Measurements from ENCODE around the gene OMP.

Gene OMP

DNA sequence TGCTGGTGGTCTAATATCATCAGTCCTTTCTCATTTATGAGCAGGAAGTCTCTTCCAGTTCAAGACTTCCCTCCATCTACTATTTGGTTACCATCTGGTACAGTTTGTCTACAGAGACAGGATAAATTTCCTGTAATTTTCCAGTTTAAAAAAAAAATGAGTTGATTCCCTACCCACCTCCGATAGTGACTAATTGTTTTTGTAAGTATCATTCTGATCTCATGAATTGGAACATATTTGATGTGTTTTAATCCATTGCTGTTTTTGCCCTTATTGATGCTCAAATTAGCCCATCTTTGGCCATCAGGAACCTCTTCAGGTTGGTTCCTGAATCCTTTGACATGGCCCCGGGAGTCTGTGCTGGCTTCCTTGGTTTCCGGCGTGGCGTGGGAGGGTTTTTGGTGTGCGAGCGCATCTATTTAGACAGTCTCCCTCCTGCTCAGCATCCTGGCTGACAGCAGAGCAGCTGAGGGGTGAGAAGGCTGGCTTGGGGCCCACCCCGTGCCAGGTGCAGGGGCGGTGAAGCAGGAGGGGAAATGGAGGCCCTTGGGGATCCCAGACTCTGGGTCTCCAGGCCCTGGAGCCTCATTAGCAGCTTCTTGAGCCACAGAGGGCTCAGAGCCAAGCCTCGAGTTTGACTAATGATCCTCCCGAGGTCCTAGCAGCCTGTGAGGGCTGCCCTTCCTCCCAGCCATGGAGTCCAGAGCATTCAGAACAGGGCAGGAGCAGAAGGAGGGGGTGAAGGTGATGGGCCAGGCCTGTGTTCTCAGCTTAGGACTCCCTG, 6.8 kb downstream of the OMP start:
- H4K20me1 ChIP-seq (ENCODE audit: insufficient read depth), result no peaks in the 10 kb centered on the region
- H3K9ac ChIP-seq, result no peak overlapping the region
- H3K4me1 ChIP-seq (ENCODE audit: low read depth, poor library complexity, severe bottlenecking), result no peaks in the 10 kb centered on the region
- no peaks in the 10 kb centered on the region for H3K36me3 ChIP-seq (ENCODE audit: insufficient read depth)
- no peak overlapping the region for H3K4me3 ChIP-seq (IDR thresholded peaks at IDR 0.05; ENCODE audit: insufficient read depth, low read depth, low read length)
- TF ChIP-seq, protein P1, sequence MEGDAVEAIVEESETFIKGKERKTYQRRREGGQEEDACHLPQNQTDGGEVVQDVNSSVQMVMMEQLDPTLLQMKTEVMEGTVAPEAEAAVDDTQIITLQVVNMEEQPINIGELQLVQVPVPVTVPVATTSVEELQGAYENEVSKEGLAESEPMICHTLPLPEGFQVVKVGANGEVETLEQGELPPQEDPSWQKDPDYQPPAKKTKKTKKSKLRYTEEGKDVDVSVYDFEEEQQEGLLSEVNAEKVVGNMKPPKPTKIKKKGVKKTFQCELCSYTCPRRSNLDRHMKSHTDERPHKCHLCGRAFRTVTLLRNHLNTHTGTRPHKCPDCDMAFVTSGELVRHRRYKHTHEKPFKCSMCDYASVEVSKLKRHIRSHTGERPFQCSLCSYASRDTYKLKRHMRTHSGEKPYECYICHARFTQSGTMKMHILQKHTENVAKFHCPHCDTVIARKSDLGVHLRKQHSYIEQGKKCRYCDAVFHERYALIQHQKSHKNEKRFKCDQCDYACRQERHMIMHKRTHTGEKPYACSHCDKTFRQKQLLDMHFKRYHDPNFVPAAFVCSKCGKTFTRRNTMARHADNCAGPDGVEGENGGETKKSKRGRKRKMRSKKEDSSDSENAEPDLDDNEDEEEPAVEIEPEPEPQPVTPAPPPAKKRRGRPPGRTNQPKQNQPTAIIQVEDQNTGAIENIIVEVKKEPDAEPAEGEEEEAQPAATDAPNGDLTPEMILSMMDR (conservative IDR thresholded peaks at IDR 0.05; ENCODE audit: low read depth, low read length), result no peak
- no peak overlapping the region for H3K4me2 ChIP-seq
- no peak overlapping the region for H3K27ac ChIP-seq
- no peak overlapping the region for H2AFZ ChIP-seq (ENCODE audit: low read depth)
- H3K27me3 ChIP-seq (ENCODE audit: insufficient read depth, low read depth), result no peaks in the 10 kb centered on the region
- no peaks in the 10 kb centered on the region for H3K79me2 ChIP-seq (ENCODE audit: insufficient read depth, low read depth)

DNA sequence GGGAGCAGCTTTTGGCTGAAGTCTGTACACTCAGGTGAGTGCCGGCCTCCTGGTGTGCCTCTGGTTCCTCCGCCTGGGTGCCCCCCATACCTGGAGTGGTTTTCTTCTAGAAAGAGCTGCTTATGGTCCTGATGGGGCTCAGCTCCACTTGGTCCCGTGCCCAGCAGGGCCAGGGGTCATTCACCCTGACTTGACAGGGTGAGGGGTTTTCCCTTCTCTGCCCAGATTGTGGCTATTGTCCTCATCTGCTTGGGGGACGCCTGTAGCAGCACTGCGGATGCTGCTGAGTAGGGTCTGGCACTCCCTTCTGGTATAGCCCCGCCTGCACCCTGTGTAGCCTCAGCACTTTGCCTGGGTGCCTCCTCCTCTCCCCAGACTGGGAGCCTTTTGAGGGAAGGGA, 8.2 kb downstream of the OMP start:
- H2AFZ ChIP-seq (ENCODE audit: low read depth), result no peak overlapping the region
- H3K4me2 ChIP-seq, result no peak overlapping the region
- no peak overlapping the region for H3K27ac ChIP-seq
- no peaks in the 10 kb centered on the region for H4K20me1 ChIP-seq (ENCODE audit: insufficient read depth)
- no peaks in the 10 kb centered on the region for H3K4me1 ChIP-seq (ENCODE audit: low read depth, poor library complexity, severe bottlenecking)
- TF ChIP-seq, protein P1 (conservative IDR thresholded peaks at IDR 0.05; ENCODE audit: low read depth, low read length), result no peak
- H3K27me3 ChIP-seq (ENCODE audit: insufficient read depth, low read depth), result no peaks in the 10 kb centered on the region
- H3K4me3 ChIP-seq (IDR thresholded peaks at IDR 0.05; ENCODE audit: insufficient read depth, low read depth, low read length), result no peak overlapping the region
- no peak overlapping the region for H3K9ac ChIP-seq
- no peaks in the 10 kb centered on the region for H3K79me2 ChIP-seq (ENCODE audit: insufficient read depth, low read depth)
- no peaks in the 10 kb centered on the region for H3K36me3 ChIP-seq (ENCODE audit: insufficient read depth)

DNA sequence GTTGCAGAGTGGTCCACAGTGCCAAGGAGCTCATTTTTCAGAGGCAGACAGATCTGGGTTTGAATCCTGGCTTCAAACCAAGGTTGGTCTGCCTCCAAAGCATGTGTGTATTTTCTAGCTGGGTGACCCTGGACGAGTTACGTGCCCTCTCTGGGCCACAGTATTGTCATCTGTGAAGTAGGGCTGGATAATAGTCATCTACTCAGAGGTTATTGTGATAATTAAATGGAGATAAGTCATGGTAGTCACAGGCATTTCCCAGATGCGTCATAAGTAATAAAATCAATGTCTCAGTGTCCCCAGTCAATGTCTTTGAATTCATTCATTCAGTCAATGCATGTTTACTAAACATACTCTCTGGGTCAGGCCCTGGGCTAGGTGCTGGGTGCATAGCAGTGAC, 8.6 kb downstream of the OMP start:
- Histone ChIP-seq H3K27me3 (ENCODE audit: insufficient read depth, low read depth) (no peaks in the 10 kb centered on the region), H4K20me1 (ENCODE audit: insufficient read depth) (no peaks in the 10 kb centered on the region), H3K4me3 (IDR thresholded peaks at IDR 0.05; ENCODE audit: insufficient read depth, low read depth, low read length) (no peak overlapping the region), H3K79me2 (ENCODE audit: insufficient read depth, low read depth) (no peaks in the 10 kb centered on the region), H3K36me3 (ENCODE audit: insufficient read depth) (no peaks in the 10 kb centered on the region), H3K4me2 (no peak overlapping the region), H3K27ac (no peak overlapping the region), H2AFZ (ENCODE audit: low read depth) (no peak overlapping the region), H3K9ac (no peak overlapping the region), H3K4me1 (ENCODE audit: low read depth, poor library complexity, severe bottlenecking) (no peaks in the 10 kb centered on the region)
- TF ChIP-seq, protein P1 (conservative IDR thresholded peaks at IDR 0.05; ENCODE audit: low read depth, low read length), result no peak

DNA sequence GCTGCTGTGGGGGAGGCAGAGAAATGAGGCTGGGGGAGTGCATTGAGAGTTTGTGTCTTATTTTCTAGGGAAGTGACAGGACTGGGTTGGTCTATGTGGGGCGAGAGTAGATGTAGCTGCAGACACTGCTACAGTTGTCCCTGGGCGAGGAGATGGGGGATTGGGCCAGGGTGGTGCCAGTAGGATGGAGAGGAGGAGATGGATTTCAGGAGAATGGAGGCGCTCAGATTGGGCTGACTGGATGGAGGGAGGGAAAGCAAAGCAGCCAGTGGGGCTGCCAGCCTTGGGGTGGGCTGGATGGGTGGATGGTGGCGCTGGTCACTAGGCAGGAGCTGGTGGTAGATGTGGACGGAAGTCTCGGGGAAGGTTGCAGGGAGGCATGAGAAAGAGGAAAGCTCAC, 9.3 kb downstream of the OMP start:
- TF ChIP-seq, protein P1 (conservative IDR thresholded peaks at IDR 0.05; ENCODE audit: low read depth, low read length), result no peak
- H3K4me3 ChIP-seq (IDR thresholded peaks at IDR 0.05; ENCODE audit: insufficient read depth, low read depth, low read length), result no peak overlapping the region
- no peaks in the 10 kb centered on the region for H3K79me2 ChIP-seq (ENCODE audit: insufficient read depth, low read depth)
- H3K4me1 ChIP-seq (ENCODE audit: low read depth, poor library complexity, severe bottlenecking), result no peaks in the 10 kb centered on the region
- H3K36me3 ChIP-seq (ENCODE audit: insufficient read depth), result no peaks in the 10 kb centered on the region
- H3K27me3 ChIP-seq (ENCODE audit: insufficient read depth, low read depth), result no peaks in the 10 kb centered on the region
- H4K20me1 ChIP-seq (ENCODE audit: insufficient read depth), result no peaks in the 10 kb centered on the region
- no peak overlapping the region for H3K4me2 ChIP-seq
- H3K9ac ChIP-seq, result no peak overlapping the region
- H2AFZ ChIP-seq (ENCODE audit: low read depth), result no peak overlapping the region
- H3K27ac ChIP-seq, result no peak overlapping the region
